HepG2 (cell line): ENCODE results near the gene CDX1. TPM values are rescaled to one million over a fixed set of nuclear protein-coding genes. Genes with fewer than 3 reads are reported as not detected.

Source experiments
- ATF4 ChIP-seq, 2 experiments: fragments of 450-650 bp in 1 of 2; sonication (generic) in 1 of 2; formaldehyde crosslinking; IDR thresholded peaks; 2 replicates each; pipeline versions ENCODE4 v1.5.0 to v1.8.0; 2020 to 2022; ENCODE audit warnings: mild to moderate bottlenecking in 1 of 2, missing genetic modification reagents in 1 of 2
- CEBPB ChIP-seq: IDR thresholded peaks from 2 replicates; pipeline ENCODE4 v1.6.1; 2011; ENCODE audit warnings: low read depth, low read length, improper control_type of control experiment, borderline replicate concordance
- DMTF1 ChIP-seq: sonication (generic); formaldehyde crosslinking; IDR thresholded peaks from 2 replicates; pipeline ENCODE4 v1.4.0; 2020; ENCODE audit warnings: mild to moderate bottlenecking, missing genetic modification reagents
- ISX ChIP-seq: sonication (generic); formaldehyde crosslinking; conservative IDR thresholded peaks from 2 replicates; pipeline ENCODE4 v1.5.0; 2020; ENCODE audit warnings: missing genetic modification reagents
- NAIF1 ChIP-seq: sonication (generic); formaldehyde crosslinking; IDR thresholded peaks from 2 replicates; pipeline ENCODE4 v1.5.0; 2020; ENCODE audit warnings: mild to moderate bottlenecking, missing genetic modification reagents, borderline replicate concordance
- PAX8 ChIP-seq: sonication (generic); formaldehyde crosslinking; IDR thresholded peaks from 2 replicates; pipeline ENCODE4 v1.8.0; 2022; ENCODE audit warnings: mild to moderate bottlenecking, missing genetic modification reagents, borderline replicate concordance
- POLR2G ChIP-seq: fragments of 200-400 bp; formaldehyde crosslinking; IDR thresholded peaks from 2 replicates; pipeline ENCODE4 v1.6.1; 2018; ENCODE audit warnings: mild to moderate bottlenecking, low read depth, low read length, moderate library complexity
- SAP130 ChIP-seq: IDR thresholded peaks from 2 replicates; pipeline ENCODE4 v1.6.1; 2016; ENCODE audit warnings: low read depth
- SYNCRIP ChIP-seq: fragments of 200-400 bp; formaldehyde crosslinking; IDR thresholded peaks from 2 replicates; pipeline ENCODE4 v1.6.1; 2018; ENCODE audit warnings: mild to moderate bottlenecking, low read depth, low read length; ENCODE audit not compliant: insufficient read depth
- ZFY ChIP-seq: sonication (generic); formaldehyde crosslinking; IDR thresholded peaks from 2 replicates; pipeline ENCODE4 v1.4.0; 2020; ENCODE audit warnings: missing genetic modification reagents
- ZNF256 ChIP-seq: sonication (generic); formaldehyde crosslinking; conservative IDR thresholded peaks from 2 replicates; pipeline ENCODE4 v1.4.0; 2020; ENCODE audit warnings: missing genetic modification reagents
- ZNF264 ChIP-seq: sonication (generic); formaldehyde crosslinking; IDR thresholded peaks from 2 replicates; pipeline ENCODE4 v1.4.0; 2020; ENCODE audit warnings: missing genetic modification reagents
- ZNF678 ChIP-seq: sonication (generic); formaldehyde crosslinking; IDR thresholded peaks from 2 replicates; pipeline ENCODE4 v1.4.0; 2020; ENCODE audit warnings: mild to moderate bottlenecking, missing genetic modification reagents
- ZNF7 ChIP-seq: IDR thresholded peaks from 2 replicates; pipeline ENCODE4 v1.6.1; 2016; ENCODE audit warnings: missing biosample characterization, missing genetic modification reagents
- polyA plus RNA-seq, 8 experiments: library from polyadenylated mRNA; depleted of rRNA in 3 of 8; stranded (reverse) in 7 of 8; unstranded in 1 of 8; fragments of >200 nt; fragmentation: Illumina TruSeq in 4 of 8; extraction: Trizol in 4 of 8; gene quantifications; 2 replicates each; pipeline versions ENCODE4 v1.2.1 to v1.2.3, GENCODE V29; 2011 to 2016; ENCODE audit warnings: low read depth in 4 of 8, missing spikeins in 1 of 8, mixed read lengths in 1 of 8; ENCODE audit not compliant: insufficient read depth in 1 of 8
- total RNA-seq, 5 experiments: library from RNA; depleted of rRNA; stranded (reverse); fragments of >200 nt; fragmentation: Illumina TruSeq; extraction: Trizol; gene quantifications; 2 replicates each; pipeline ENCODE4 v1.2.3, GENCODE V29; 2016; ENCODE audit warnings: low read depth in 1 of 5
- TF ChIP-seq, protein P1 (sequence below): sonication (generic); formaldehyde crosslinking; IDR thresholded peaks from 2 replicates; pipeline ENCODE4 v1.4.0; 2020; ENCODE audit warnings: missing genetic modification reagents
- TF ChIP-seq, protein P2 (sequence below): sonication (generic); formaldehyde crosslinking; IDR thresholded peaks from 2 replicates; pipeline ENCODE4 v1.5.0; 2020; ENCODE audit warnings: missing genetic modification reagents
- TF ChIP-seq, protein P3 (sequence below): sonication (generic); formaldehyde crosslinking; IDR thresholded peaks from 2 replicates; pipeline ENCODE4 v1.5.0; 2020; ENCODE audit warnings: missing genetic modification reagents
- TF ChIP-seq, protein P4 (sequence below): sonication (generic); formaldehyde crosslinking; IDR thresholded peaks from 2 replicates; pipeline ENCODE4 v1.5.1; 2020; ENCODE audit warnings: missing genetic modification reagents, mild to moderate bottlenecking, borderline replicate concordance

CDX1 gene
- total and polyA plus RNA-seq, 2 of the 13 experiments (the other 11 are each of a cell fraction or from before 2014, with no cell fraction given), result not detected

GRCh38 chr5:150129813-150130492 lies 36.6 kb upstream of the CDX1 start (continued):
- TF ChIP-seq DMTF1 (CRISPR knock-in tag) (no peak), ATF4 (CRISPR knock-in tag; IDR thresholded peaks at IDR 0.05) (0 out of 4 replicates have a peak, but pooled peaks of 1 of the 2 experiments have one; percentile 51), PAX8 (CRISPR knock-in tag) (no peak), SAP130 (CRISPR knock-in tag) (0 out of 2 replicates have a peak, but pooled peaks have one; percentile 32), ZNF264 (no peak), ZNF256 (CRISPR knock-in tag) (no peak), ZFY (CRISPR knock-in tag) (no peak), ISX (CRISPR knock-in tag) (no peak), ZNF7 (CRISPR knock-in tag) (no peak), CEBPB (peak; percentile 97), NAIF1 (CRISPR knock-in tag) (no peak), SYNCRIP (no peak), ZNF678 (CRISPR knock-in tag) (no peak), POLR2G (no peak)
- TF ChIP-seq, protein P1, sequence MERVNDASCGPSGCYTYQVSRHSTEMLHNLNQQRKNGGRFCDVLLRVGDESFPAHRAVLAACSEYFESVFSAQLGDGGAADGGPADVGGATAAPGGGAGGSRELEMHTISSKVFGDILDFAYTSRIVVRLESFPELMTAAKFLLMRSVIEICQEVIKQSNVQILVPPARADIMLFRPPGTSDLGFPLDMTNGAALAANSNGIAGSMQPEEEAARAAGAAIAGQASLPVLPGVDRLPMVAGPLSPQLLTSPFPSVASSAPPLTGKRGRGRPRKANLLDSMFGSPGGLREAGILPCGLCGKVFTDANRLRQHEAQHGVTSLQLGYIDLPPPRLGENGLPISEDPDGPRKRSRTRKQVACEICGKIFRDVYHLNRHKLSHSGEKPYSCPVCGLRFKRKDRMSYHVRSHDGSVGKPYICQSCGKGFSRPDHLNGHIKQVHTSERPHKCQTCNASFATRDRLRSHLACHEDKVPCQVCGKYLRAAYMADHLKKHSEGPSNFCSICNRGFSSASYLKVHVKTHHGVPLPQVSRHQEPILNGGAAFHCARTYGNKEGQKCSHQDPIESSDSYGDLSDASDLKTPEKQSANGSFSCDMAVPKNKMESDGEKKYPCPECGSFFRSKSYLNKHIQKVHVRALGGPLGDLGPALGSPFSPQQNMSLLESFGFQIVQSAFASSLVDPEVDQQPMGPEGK (CRISPR knock-in tag), result peak; percentile 59; the same call in 1 of the 2 replicates
- TF ChIP-seq, protein P2, sequence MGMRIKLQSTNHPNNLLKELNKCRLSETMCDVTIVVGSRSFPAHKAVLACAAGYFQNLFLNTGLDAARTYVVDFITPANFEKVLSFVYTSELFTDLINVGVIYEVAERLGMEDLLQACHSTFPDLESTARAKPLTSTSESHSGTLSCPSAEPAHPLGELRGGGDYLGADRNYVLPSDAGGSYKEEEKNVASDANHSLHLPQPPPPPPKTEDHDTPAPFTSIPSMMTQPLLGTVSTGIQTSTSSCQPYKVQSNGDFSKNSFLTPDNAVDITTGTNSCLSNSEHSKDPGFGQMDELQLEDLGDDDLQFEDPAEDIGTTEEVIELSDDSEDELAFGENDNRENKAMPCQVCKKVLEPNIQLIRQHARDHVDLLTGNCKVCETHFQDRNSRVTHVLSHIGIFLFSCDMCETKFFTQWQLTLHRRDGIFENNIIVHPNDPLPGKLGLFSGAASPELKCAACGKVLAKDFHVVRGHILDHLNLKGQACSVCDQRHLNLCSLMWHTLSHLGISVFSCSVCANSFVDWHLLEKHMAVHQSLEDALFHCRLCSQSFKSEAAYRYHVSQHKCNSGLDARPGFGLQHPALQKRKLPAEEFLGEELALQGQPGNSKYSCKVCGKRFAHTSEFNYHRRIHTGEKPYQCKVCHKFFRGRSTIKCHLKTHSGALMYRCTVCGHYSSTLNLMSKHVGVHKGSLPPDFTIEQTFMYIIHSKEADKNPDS (CRISPR knock-in tag), result no peak
- TF ChIP-seq, protein P3, sequence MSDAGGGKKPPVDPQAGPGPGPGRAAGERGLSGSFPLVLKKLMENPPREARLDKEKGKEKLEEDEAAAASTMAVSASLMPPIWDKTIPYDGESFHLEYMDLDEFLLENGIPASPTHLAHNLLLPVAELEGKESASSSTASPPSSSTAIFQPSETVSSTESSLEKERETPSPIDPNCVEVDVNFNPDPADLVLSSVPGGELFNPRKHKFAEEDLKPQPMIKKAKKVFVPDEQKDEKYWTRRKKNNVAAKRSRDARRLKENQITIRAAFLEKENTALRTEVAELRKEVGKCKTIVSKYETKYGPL (CRISPR knock-in tag), result no peak
- TF ChIP-seq, protein P4, sequence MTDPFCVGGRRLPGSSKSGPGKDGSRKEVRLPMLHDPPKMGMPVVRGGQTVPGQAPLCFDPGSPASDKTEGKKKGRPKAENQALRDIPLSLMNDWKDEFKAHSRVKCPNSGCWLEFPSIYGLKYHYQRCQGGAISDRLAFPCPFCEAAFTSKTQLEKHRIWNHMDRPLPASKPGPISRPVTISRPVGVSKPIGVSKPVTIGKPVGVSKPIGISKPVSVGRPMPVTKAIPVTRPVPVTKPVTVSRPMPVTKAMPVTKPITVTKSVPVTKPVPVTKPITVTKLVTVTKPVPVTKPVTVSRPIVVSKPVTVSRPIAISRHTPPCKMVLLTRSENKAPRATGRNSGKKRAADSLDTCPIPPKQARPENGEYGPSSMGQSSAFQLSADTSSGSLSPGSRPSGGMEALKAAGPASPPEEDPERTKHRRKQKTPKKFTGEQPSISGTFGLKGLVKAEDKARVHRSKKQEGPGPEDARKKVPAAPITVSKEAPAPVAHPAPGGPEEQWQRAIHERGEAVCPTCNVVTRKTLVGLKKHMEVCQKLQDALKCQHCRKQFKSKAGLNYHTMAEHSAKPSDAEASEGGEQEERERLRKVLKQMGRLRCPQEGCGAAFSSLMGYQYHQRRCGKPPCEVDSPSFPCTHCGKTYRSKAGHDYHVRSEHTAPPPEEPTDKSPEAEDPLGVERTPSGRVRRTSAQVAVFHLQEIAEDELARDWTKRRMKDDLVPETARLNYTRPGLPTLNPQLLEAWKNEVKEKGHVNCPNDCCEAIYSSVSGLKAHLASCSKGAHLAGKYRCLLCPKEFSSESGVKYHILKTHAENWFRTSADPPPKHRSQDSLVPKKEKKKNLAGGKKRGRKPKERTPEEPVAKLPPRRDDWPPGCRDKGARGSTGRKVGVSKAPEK (CRISPR knock-in tag), result no peak
